H1 (cell line): ENCODE results near the gene SMTNL1.
A peak's percentile ranks its signal among the peaks of the same experiment; 100 is the strongest.

ENCODE experiments used
- CHD2 ChIP-seq: IDR thresholded peaks from 2 replicates; pipeline ENCODE4 v1.6.1; 2012; ENCODE audit warnings: low read length, improper control_type of control experiment
- CTCF ChIP-seq, 3 experiments: IDR thresholded peaks; 1 replicate in 2 of 3; 2 replicates in 1 of 3; pipeline versions ENCODE4 v1.5.1 to v1.6.1; 2011; ENCODE audit warnings: low read length in 3 of 3, mild to moderate bottlenecking in 3 of 3, inconsistent platforms in 2 of 3, low read depth in 1 of 3, moderate library complexity in 1 of 3; ENCODE audit not compliant: insufficient read depth in 1 of 3; ENCODE audit errors: control extremely low read depth in 1 of 3
- JUND ChIP-seq: IDR thresholded peaks from 2 replicates; pipeline ENCODE4 v1.6.1; 2011; ENCODE audit warnings: mild to moderate bottlenecking, improper control_type of control experiment, low read length
- TF ChIP-seq, protein P1 (sequence below): IDR thresholded peaks from 2 replicates; pipeline ENCODE4 v1.6.1; 2012; ENCODE audit warnings: low read length, inconsistent platforms
- TF ChIP-seq, protein P2 (sequence below): IDR thresholded peaks from 2 replicates; pipeline ENCODE4 v1.6.1; 2012; ENCODE audit warnings: inconsistent platforms

DNA sequence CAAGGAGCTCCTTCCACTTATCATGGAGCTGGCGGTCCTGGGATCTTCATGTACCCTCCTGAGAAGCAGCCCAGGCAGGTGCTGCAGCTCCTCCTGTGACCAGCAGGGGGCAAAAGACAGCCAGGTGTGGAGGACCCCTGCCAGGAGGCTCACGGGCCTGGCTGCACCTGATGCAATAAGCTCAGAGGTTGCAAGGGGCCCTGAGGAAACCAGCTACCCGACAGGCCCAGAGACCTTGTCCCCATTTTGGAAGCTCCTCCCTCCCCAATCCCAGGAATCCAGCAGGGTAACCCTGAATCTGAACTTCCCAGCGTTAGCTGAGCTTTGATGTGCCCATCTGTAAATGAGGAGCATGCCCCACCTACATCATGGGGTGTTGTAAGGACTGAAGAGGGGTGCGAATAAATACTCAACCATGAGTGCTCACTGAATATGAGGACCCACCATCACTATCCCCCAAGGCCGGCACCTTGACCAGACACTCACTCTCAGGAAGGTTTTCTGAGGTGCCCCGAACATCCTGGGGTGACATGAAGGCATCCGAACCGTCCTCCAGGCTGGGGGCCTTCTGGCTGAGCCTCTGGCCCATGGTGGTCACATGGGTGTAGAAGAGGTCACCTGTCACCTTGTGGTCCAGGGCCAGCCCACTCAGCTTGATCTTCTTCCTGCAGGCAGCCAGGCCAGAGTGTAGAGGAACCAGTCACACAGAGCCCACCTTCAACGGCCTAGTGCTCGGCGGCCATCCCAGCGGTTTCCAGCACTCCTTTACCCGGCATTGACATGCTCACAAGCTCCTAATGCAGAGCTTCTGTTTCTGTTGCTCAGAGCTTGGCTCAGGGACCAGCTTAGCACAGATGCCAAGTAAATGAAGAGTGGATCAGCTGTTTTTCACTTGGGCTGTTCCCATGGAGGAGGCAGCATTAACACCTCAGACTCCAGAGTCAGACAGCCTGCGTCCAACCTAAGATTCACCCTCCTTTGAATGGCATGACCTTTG lies 43.6 kb upstream of the SMTNL1 start:
- TF ChIP-seq CTCF (IDR thresholded peaks at IDR 0.05; ENCODE audit: control extremely low read depth in 1 of 3, insufficient read depth in 1 of 3, low read depth in 1 of 3, low read length in 3 of 3) (peak; percentile 81 to 90 (median 87)), CHD2 (peak; percentile 66; the same call in 1 of the 2 replicates), JUND (peak; percentile 62; the same call in 1 of the 2 replicates)
- TF ChIP-seq, protein P1, sequence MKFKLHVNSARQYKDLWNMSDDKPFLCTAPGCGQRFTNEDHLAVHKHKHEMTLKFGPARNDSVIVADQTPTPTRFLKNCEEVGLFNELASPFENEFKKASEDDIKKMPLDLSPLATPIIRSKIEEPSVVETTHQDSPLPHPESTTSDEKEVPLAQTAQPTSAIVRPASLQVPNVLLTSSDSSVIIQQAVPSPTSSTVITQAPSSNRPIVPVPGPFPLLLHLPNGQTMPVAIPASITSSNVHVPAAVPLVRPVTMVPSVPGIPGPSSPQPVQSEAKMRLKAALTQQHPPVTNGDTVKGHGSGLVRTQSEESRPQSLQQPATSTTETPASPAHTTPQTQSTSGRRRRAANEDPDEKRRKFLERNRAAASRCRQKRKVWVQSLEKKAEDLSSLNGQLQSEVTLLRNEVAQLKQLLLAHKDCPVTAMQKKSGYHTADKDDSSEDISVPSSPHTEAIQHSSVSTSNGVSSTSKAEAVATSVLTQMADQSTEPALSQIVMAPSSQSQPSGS, result no peak
- TF ChIP-seq, protein P2, sequence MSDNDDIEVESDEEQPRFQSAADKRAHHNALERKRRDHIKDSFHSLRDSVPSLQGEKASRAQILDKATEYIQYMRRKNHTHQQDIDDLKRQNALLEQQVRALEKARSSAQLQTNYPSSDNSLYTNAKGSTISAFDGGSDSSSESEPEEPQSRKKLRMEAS, result peak; percentile 90
